CD4-positive, alpha-beta T cell treated with Interleukin-21 for 1 hour (primary cell): ENCODE measurements around the gene SNX19.

Experiments
- DNase-seq: peaks from one replicate; pipeline ENCODE4 v3.0.0-alpha.2; 2020

Gene SNX19

DNA sequence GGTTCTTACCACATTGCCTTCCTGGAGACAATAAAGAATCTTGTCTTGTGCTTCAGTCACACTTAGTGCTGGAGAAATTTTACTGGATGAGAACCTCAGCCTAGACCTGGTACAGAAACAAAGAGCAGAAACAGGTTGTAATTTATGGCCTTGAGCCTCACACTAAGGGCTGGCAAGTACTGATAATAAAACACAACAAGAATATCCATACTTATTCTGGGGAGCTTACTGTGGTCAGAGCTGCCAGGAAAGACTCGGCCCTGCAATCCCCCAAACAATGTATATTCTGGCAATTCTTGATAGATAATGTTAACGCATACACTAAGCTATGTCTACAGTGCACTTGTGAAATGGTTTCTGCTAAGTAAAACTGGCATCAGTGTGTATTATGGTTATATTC lies 9.7 kb downstream of the SNX19 start:
- DNase-seq, result no peak

DNA sequence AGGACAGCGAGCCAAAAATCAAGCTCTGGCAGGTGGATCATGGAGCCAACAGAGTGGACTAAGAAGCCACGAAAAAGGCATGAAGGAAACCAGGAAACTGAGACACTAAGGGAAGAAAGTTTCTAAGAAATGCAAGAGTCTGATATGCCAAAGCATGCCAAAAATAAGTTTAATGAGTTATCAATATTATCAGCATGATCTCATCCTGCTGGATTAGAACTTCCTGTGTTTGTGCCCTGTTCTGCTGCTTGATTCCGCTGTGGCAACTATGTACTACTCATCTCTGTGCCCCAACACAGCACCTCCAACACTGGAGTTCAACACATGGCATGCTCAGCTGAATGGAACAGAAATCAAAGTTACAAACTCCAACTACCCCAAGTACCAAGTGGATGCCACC lies 10.8 kb downstream of the SNX19 start:
- no peak for DNase-seq

DNA sequence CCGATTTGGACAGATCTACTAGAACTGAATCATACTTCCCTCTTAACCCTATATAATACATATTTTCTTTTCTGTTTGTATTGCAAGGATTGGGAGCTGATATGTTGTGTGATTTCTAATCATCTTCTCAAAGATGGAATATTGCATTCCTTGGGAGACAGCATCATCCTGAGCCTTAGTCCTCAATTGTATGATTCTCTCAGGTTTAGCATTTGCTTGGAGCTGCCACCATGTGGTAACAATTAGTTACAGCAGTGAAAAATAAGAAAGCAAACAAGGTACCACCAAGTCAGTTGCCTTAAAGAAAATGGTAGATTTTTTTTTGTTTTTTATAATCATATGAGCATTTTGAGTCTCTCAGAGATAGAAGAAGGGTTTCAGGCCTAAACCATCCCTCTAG lies 11.9 kb downstream of the SNX19 start:
- DNase-seq, result no peak

DNA sequence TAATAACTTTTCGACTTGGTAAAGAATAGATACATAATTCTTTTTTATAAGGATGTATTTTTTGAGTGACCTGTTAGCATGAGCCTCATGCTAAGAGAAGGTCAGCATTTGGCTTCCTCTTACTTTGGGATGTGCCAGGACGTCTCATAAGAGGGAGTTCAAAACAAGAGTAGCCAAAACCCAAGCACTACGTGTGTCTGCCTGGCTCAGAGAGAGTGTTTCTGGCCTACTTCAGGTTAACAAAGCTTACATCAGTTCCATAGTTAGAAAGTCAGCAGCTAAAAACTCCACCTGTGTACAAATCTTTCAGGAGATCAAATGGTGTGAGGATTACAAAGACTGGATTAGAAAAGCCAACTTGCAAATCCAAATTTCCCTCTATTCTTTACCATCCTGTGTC lies 13.9 kb downstream of the SNX19 start:
- DNase-seq, result no peak

DNA sequence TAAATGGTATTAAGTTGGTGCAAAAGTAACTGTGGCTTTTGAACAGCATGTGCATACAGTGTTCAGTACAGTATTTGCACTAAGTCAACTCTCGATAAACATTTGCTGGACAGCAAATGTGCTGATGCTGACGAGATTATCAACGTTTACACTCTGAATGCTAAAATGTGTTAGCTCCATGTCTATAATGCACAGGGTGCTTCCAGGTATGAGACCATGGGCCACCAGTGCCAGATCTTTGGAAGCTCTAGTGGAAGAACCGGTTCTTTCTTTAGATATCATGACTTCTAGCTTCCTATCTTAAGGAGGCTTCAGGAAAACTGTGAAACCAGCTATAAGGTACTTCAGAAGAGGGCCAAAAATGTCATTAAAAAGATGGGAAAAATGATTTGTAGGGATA lies 17.2 kb downstream of the SNX19 start:
- no peak for DNase-seq

DNA sequence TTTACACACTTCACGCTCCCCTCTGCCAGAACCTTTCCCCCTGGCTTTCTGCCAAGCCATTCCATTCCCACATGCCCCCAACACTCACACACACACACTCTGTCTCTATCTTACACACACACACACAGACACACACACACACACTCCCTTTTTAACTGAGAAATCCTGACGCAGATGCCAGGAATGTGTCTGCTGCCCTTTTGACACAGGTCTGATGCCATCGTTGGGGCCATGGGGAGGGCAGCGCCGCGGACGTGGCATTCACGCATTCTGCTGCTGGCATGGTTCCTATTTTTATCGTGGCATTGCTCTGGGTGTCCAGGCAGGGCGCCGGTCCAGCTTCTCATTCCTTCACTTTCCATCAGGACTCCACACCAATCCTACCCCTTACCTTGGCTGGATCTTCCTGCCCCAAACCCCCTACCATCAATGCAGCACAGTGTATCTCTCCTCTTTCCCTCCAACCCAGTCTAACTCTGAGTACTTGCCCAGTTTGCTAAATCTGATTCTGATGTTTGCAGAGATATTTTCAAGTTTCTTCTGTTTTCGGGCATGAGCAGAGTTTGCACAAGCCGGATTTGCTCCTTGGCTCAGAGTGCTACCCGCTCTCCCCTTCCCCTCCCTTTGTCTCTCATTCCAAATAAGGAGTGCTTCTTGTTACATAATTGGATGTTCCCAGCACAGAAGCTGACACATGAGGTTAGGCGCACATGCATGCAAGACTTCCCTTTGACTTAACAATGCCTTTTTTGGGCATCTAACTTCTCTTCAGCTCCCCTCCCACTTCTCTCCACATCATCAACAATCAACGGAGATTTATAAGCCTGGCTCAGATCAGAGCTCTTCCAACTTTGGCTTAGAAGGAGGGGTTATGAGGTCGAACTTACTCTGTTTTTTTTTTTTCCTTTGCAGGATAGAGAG lies 18.8 kb downstream of the SNX19 start:
- no peak for DNase-seq

GRCh38 chr11:130894322-130895025 lies 21.8 kb downstream of the SNX19 start:
- DNase-seq, result peak; percentile 66

DNA sequence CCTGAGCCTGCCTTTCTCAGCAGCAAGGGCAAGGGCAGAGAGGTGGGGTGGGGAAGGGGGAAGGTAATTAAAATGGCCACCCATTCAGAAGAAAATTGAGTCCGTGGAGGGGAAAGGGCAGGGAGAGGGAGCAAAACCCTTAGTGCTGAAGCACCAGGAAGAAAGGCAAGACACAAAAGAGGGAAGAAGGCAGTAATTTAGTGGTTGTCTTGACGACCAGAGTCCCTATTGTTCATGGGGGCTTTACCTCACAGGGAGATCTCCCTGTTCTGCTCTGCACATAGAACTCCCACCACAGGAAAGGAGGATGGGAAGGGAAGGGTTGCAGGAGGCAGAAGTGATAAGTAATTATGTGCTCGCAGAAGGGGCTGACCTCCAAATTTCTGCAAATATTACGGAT lies 23.4 kb downstream of the SNX19 start:
- no peak for DNase-seq

DNA sequence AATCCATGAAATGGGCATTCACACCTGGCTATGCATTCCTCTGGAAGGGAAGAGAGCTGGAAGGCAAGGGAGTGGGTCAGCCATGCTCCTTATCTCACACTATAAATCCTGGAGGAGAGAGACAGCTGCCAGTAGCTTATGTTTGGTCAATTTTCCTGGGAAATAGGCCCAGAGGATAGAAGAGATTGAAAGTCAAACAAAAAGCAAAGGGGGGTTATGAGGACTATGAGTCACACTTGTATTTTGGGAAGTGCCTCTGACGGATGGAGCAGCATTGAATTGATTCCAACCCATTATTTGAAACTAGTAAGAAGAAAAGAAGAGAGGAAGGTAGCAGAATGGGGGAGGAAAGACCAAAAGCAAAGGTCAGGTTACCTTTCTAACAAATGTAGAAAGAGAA lies 25.0 kb downstream of the SNX19 start:
- DNase-seq, result no peak

DNA sequence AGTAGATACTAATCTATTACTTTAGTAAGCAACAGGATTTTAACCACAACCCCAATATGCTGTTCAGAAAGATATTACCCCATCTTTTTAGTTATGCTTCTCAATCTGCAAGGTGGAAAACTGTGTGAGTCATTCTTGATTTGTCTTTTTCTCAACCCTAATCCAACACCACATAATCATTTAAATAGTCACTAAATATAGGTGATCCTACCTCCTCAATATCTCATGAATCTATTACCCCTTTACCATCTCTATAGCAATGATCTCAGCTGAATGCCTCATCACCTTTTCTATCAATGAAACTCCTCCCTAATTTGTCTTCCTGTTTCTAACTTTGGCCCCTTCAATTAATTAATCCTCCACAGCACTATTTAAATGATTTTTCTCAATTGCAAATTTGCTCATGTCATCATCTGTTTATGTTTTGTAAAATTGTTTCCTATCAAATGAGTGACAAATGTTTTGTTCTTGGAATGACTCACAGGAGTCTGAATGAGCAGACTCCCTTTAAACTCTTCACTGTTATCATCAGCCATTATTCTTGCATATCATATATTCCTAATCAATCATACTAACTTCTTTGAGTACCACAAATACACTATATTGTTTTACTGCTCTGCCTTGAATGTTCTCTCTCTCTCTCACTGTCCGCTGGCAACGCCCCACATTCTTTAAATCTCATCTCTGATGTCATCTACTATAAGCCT lies 26.1 kb downstream of the SNX19 start:
- DNase-seq, result no peak

DNA sequence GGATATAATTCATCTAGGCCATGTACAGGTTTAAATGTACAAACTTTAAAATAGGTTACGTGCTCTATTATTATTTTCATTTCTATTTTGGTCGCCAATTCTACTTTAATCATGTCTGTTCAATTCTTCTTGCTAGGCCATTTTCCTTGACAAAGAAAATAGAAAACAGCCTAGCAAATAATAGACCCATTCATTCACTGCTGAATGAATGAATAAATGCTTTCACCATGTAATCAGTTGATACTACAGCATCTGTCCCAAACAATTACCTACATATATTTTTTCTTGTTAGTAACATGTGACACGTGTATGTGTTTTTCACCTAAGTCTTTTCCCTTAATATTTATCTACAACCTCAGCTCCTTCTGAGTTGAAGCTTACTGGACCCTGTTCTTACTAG lies 27.5 kb downstream of the SNX19 start:
- no peak for DNase-seq

- DNase-seq, result no peak
These were observed 29.6 kb downstream of the SNX19 start for GRCh38 chr11:130886704-130887103.

DNA sequence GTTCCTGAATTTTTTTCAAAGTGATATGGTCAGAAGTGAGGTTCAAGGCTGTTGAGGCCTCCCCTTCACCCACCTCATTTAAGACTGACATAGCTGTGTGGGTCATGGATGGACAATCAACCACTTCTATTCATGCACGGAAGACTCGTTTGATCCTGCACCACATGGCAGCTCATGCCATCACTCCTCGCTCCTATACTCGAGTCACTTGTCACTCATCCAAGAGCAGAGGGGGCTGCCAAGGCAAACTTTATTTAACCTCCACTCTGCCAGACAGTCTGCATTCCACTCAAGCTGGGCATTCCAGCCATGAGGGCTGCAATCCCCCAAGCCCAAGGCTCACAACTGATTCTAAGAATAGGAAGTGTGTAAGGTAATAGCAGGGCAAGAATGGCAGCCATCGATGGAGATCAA lies 34.1 kb downstream of the SNX19 start:
- DNase-seq, result no peak

DNA sequence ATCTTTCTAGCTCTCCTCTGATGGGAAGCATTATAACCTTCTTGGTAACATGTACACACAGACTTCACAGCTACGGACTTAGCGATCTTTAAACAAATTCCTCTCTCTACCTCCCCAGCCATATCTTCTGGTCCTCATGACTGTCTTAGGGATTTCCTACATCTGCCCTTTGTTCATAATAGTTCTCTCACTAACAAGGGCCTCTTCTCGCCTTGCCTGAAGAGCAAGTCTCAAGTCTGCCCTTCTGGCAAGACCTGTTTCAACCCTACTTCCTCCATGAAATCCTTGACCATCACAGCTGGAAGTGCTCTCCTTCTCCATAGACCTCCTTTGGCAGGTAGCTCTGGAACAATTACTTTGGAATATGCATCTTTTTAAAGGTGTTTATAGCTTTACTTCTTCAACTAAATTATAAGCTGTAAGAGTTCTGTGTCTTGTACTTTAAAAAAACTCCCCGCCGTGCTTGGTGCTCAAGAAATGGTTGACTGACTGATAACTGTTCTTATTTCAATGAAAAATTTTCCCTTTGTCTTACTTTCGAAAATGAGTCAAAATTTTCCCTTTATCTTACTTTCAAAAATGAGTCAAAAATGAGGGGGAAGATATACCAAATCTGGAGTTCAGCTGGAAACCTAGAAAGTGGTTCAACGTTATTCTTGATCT lies 34.7 kb downstream of the SNX19 start:
- DNase-seq, result no peak

DNA sequence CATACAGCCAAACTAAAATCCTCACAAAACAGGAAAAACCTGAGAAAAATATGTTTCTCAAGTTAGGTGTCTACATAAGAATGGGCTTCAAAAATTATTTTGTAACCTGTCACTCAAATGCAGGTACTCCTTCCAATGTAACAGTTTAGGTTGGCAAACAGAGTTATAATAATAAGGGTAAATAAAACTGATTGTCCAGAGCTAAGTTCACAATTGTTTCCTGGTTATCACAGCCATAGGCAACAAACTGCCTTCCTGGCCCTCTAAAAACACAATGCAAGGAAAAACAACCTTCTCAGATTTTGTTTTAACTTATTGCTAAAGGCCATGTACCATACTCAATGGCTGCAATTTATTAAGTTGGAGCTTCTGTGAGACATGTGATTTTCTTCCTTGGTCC lies 36.4 kb downstream of the SNX19 start:
- DNase-seq, result no peak

DNA sequence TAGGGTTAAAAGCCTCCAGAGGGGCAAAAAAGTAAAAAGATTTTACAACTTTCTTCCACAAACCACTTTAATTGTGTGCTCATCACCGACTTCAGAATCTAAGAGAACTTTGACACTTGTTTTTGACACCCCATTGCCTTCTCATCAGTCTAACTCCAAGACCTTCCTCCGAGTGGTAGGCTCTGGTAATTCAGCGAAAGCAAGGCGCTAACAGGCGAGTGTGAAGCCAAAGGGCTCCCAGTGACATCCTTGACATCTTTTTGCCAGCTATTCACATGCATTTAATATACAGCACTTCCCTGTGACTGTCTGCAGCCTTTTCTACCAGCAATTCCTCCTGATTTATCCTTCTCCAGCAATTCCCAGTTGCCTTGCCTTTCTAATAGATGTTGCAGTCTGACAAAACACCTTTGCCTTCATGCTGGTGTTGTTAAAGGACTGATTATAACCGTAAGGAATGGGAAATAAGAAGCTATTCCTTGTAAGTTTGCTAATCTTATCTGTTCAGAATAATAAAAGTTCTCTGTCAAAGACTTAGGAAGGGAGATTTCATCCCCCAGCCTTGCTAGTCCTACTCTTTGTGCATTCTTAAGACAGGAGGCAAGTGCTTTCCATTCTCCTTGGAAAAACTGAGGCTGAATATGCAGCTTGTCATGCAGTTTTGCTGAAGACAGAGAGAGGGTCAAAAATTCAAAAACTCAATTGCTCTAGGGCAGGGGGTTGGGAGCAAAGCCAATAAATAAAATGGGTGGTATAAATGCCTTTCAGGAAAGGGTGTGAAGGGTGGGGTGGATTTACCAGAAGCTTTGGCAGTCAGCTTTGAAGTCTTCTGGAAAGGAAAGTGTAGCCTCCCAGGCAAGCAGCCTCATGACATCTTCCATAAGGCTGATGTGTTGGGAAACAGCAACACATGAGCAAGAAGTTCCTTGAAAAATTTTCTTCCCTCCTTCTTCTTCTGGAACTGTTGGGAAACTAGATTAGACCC lies 39.1 kb downstream of the SNX19 start:
- no peak for DNase-seq

DNA sequence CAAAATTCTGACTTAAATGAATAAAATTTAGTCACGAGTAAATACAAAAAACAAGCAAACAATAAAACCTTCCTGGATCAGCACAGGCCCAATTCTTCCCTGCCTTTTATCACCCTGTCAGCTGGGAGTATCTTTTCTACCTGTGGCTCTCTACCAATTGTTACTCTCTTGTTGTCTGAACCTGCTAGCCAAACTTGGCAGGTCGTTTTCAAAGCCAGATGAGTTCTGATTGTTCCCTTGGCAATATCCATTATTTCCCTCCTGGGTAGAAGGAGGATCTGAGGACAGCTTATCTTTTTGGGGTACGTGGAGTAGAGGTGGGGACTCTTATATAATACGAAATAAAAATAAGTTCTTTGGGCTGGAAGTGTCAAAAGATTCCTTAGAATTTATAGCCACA lies 40.2 kb downstream of the SNX19 start:
- DNase-seq, result no peak

DNA sequence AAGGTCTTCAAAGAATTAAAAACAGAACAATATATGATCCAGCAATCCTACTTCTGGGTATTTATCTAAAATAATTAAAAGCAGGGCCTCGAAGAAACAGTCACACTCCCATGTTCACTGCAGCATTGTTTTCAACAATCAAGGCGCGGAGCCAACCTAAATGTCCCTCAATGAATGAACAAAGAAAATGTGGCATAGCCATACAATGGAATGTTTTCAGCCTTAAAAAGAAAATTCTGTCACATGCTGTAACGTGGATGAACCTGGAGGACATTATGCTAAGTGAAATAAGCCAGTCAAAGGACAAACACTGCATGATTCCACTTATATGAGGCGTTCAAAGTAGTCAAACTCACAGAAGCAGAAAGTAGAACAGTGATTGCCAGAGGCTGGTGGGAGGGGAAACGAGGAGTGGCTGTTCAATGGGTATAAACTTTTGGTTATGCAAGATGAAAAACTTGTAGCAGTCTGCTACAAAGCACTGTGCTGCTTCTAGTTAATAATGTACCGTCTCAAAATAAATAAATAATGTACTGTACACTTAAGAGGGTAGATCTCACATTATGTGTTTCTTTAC lies 41.2 kb downstream of the SNX19 start:
- no peak for DNase-seq

DNA sequence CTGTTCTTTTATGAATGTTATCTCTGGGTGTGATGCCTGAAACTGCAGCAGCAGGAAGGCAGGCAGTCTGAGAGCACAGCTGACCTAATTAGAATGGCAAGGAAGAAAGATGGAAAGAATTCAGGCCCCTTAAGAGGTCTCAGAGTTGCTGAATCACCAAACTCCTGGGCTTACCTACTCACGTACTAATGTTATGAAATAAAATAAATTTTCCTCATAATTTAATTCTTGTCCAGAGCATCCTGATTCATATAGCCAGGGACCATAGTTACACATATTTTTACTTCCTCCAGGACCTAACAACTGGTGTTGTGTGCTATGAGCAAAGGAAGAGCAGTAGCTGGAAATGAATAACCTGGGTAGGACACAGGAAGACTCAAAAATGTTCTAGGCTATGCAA lies 41.9 kb downstream of the SNX19 start:
- DNase-seq, result no peak

DNA sequence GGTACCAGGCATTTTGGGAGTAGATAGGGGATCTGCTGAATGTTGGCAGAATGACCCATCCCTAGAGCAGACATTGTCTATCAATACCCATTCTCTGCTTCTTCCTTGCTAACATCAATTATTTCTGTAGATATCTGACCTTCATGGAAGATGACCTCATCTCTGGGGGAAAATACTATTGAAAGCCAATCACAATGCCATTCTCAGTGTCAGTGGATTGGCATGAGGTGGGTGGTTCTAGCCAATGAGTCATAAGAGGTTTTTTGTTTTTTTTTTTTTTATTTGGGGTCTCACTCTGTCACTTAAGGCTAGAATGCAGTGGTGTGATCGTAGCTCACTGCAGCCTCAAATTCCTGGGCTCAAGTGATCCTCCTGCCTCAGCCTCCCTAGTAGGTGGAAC lies 42.5 kb downstream of the SNX19 start:
- no peak for DNase-seq

DNA sequence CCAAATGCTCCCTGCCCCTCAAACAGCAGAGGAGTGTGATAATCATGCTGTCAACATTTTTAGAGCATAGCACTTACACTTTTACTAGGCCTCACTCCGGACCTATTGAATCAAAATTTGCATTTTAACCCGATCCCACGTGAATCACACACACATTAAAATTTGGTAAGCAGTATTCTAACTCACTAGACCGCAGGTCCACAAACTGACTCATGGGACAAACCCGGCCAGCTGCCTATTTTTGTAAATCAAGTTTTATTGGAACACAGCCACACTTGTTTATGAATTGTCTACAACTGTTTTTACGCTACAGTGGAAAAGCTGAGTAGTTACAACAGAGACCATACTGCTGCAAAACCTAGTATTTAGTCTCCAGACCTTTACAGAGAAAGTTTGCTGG lies 43.3 kb downstream of the SNX19 start:
- no peak for DNase-seq

DNA sequence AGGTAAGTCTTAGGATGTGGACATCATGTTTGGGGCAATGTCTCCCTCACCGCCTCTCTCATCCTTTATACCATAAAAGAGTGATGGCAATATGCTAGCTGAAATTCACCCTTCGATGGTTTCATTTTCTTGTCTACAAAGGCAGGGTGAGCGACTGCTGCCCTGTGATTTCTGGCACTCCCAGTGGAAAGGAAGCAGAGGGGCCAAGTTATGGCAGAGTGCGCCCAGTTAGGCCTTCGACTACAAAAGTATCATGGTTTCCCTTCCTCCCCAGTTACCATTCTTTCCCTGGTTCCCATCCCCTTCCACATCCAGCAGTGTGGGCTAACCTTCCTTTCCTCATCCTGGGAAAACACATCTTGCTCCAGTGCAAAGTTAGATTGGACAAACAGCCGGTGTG lies 43.8 kb downstream of the SNX19 start:
- no peak for DNase-seq
